ENCODE results near the gene PAIP2. TPM values are rescaled to one million over a fixed set of nuclear protein-coding genes. Genes with fewer than 3 reads are reported as not detected.
"Not testable (repeated sequence)": the region's sequence is repeated elsewhere in the genome, so short reads cannot be mapped to it uniquely, and the experiment has no call there.

Gene PAIP2
- total RNA-seq, 1 donor, result 47.8 TPM

- peak overlapping the region; percentile 99 for H3K4me3 ChIP-seq (ENCODE audit: insufficient read depth, low read length)
- H3K79me2 ChIP-seq (ENCODE audit: insufficient read depth, low read length), result peaks cover 46% of the 10 kb centered on the region
- H3K36me3 ChIP-seq (ENCODE audit: insufficient read depth, low read length), result peaks cover 4% of the 10 kb centered on the region
- H3K27me3 ChIP-seq (ENCODE audit: insufficient read depth, low read length), result no peaks in the 10 kb centered on the region
- DNase-seq (ENCODE audit: insufficient read length, low spot score, missing footprints), result peak; percentile 78
- H3K4me1 ChIP-seq (ENCODE audit: insufficient read depth, low read length), result peaks cover 27% of the 10 kb centered on the region
- H4K20me1 ChIP-seq (ENCODE audit: insufficient read depth, low read length), result peaks cover 33% of the 10 kb centered on the region
- no peaks in the 10 kb centered on the region for H3K9me3 ChIP-seq (ENCODE audit: low read depth, low read length)
- TF ChIP-seq CTCF (IDR thresholded peaks at IDR 0.05; ENCODE audit: extremely low read depth, low read depth, low read length), result no peak
- H3K27ac ChIP-seq (ENCODE audit: low read depth, low read length), result peak overlapping the region; percentile 100
- peak overlapping the region; percentile 100 for H3K4me2 ChIP-seq (ENCODE audit: insufficient read depth, low read length)
- H2AFZ ChIP-seq (ENCODE audit: low read length), result peak overlapping the region; percentile 80
Measured at GRCh38 chr5:139341187-139341688, 416 bp upstream of the PAIP2 start.

GRCh38 chr5:139342423-139342723, 719 bp downstream of the PAIP2 start:
- Histone ChIP-seq H3K4me3 (ENCODE audit: insufficient read depth, low read length) (peak overlapping the region; percentile 99), H3K27ac (ENCODE audit: low read depth, low read length) (peak overlapping the region; percentile 100), H2AFZ (ENCODE audit: low read length) (no peak overlapping the region), H3K27me3 (ENCODE audit: insufficient read depth, low read length) (no peaks in the 10 kb centered on the region), H3K9me3 (ENCODE audit: low read depth, low read length) (no peaks in the 10 kb centered on the region), H3K36me3 (ENCODE audit: insufficient read depth, low read length) (peaks cover 4% of the 10 kb centered on the region), H3K4me1 (ENCODE audit: insufficient read depth, low read length) (peaks cover 22% of the 10 kb centered on the region), H3K4me2 (ENCODE audit: insufficient read depth, low read length) (peak overlapping the region; percentile 100), H3K79me2 (ENCODE audit: insufficient read depth, low read length) (peaks cover 58% of the 10 kb centered on the region), H4K20me1 (ENCODE audit: insufficient read depth, low read length) (peaks cover 40% of the 10 kb centered on the region)
- peak; percentile 50 for DNase-seq (ENCODE audit: insufficient read length, low spot score, missing footprints)
- no peak for TF ChIP-seq CTCF (IDR thresholded peaks at IDR 0.05; ENCODE audit: extremely low read depth, low read depth, low read length)

- H3K4me2 ChIP-seq (ENCODE audit: insufficient read depth, low read length), result peak overlapping the region; percentile 100
- peaks cover 46% of the 10 kb centered on the region for H4K20me1 ChIP-seq (ENCODE audit: insufficient read depth, low read length)
- no peak overlapping the region for H3K27ac ChIP-seq (ENCODE audit: low read depth, low read length)
- no peak overlapping the region for H2AFZ ChIP-seq (ENCODE audit: low read length)
- no peaks in the 10 kb centered on the region for H3K9me3 ChIP-seq (ENCODE audit: low read depth, low read length)
- no peak for DNase-seq (ENCODE audit: insufficient read length, low spot score, missing footprints)
- no peak for TF ChIP-seq CTCF (IDR thresholded peaks at IDR 0.05; ENCODE audit: extremely low read depth, low read depth, low read length)
- peaks cover 4% of the 10 kb centered on the region for H3K36me3 ChIP-seq (ENCODE audit: insufficient read depth, low read length)
- H3K4me1 ChIP-seq (ENCODE audit: insufficient read depth, low read length), result peaks cover 22% of the 10 kb centered on the region
- peak overlapping the region; percentile 99 for H3K4me3 ChIP-seq (ENCODE audit: insufficient read depth, low read length)
- H3K79me2 ChIP-seq (ENCODE audit: insufficient read depth, low read length), result peaks cover 68% of the 10 kb centered on the region
- no peaks in the 10 kb centered on the region for H3K27me3 ChIP-seq (ENCODE audit: insufficient read depth, low read length)
Measured at GRCh38 chr5:139343476-139343875, 1.8 kb downstream of the PAIP2 start.

- H3K4me2 ChIP-seq (ENCODE audit: insufficient read depth, low read length), result no peak overlapping the region
- no peak overlapping the region for H3K4me3 ChIP-seq (ENCODE audit: insufficient read depth, low read length)
Measured at GRCh38 chr5:139344177-139344576, 2.5 kb downstream of the PAIP2 start.

GRCh38 chr5:139345442-139345841, 3.8 kb downstream of the PAIP2 start:
- H3K4me2 ChIP-seq (ENCODE audit: insufficient read depth, low read length); H3K4me3 ChIP-seq (ENCODE audit: insufficient read depth, low read length); H3K27me3 ChIP-seq (ENCODE audit: insufficient read depth, low read length); H3K27ac ChIP-seq (ENCODE audit: low read depth, low read length); DNase-seq (ENCODE audit: insufficient read length, low spot score, missing footprints); H3K36me3 ChIP-seq (ENCODE audit: insufficient read depth, low read length); H2AFZ ChIP-seq (ENCODE audit: low read length); H3K9me3 ChIP-seq (ENCODE audit: low read depth, low read length): not testable (repeated sequence)
- Histone ChIP-seq H3K4me1 (ENCODE audit: insufficient read depth, low read length) (peaks cover 22% of the 10 kb centered on the region), H4K20me1 (ENCODE audit: insufficient read depth, low read length) (peaks cover 64% of the 10 kb centered on the region), H3K79me2 (ENCODE audit: insufficient read depth, low read length) (peaks cover 88% of the 10 kb centered on the region)

More at GRCh38 chr5:139344177-139344576, 2.5 kb downstream of the PAIP2 start:
- Histone ChIP-seq H4K20me1 (ENCODE audit: insufficient read depth, low read length) (peaks cover 53% of the 10 kb centered on the region), H3K27ac (ENCODE audit: low read depth, low read length) (no peak overlapping the region), H3K4me1 (ENCODE audit: insufficient read depth, low read length) (peaks cover 22% of the 10 kb centered on the region), H3K79me2 (ENCODE audit: insufficient read depth, low read length) (peaks cover 75% of the 10 kb centered on the region), H3K36me3 (ENCODE audit: insufficient read depth, low read length) (peaks cover 4% of the 10 kb centered on the region), H3K27me3 (ENCODE audit: insufficient read depth, low read length) (no peaks in the 10 kb centered on the region), H2AFZ (ENCODE audit: low read length) (no peak overlapping the region), H3K9me3 (ENCODE audit: low read depth, low read length) (no peaks in the 10 kb centered on the region)
- TF ChIP-seq CTCF (IDR thresholded peaks at IDR 0.05; ENCODE audit: extremely low read depth, low read depth, low read length), result no peak
- no peak for DNase-seq (ENCODE audit: insufficient read length, low spot score, missing footprints)

GRCh38 chr5:139347863-139348262, 6.2 kb downstream of the PAIP2 start:
- peaks cover 99% of the 10 kb centered on the region for H3K79me2 ChIP-seq (ENCODE audit: insufficient read depth, low read length)
- H3K9me3 ChIP-seq (ENCODE audit: low read depth, low read length); H3K4me2 ChIP-seq (ENCODE audit: insufficient read depth, low read length); H3K36me3 ChIP-seq (ENCODE audit: insufficient read depth, low read length); DNase-seq (ENCODE audit: insufficient read length, low spot score, missing footprints); H3K4me3 ChIP-seq (ENCODE audit: insufficient read depth, low read length); H3K27me3 ChIP-seq (ENCODE audit: insufficient read depth, low read length); H2AFZ ChIP-seq (ENCODE audit: low read length); H3K27ac ChIP-seq (ENCODE audit: low read depth, low read length): not testable (repeated sequence)
- peaks cover 74% of the 10 kb centered on the region for H4K20me1 ChIP-seq (ENCODE audit: insufficient read depth, low read length)
- H3K4me1 ChIP-seq (ENCODE audit: insufficient read depth, low read length), result peaks cover 12% of the 10 kb centered on the region
